Measurements from ENCODE around the gene WFDC8.
"Not testable (repeated sequence)": the region's sequence is repeated elsewhere in the genome, so short reads cannot be mapped to it uniquely, and the experiment has no call there.

WFDC8 gene

GRCh38 chr20:45579184-45579583 lies at the start of gene WFDC8:
Gene WFDC8 (minus strand): TSS chr20:45579284. CDS start chr20:45579247, 37 bp downstream.
- no peak for DNase-seq

- DNase-seq, result no peak
Measured at GRCh38 chr20:45626540-45626939, 47.5 kb upstream of the WFDC8 start.

GRCh38 chr20:45621593-45621992 lies 42.5 kb upstream of the WFDC8 start:
- DNase-seq, result no peak

- DNase-seq, result no peak
Measured at GRCh38 chr20:45617591-45617990, 38.5 kb upstream of the WFDC8 start.

- DNase-seq, result no peak
Measured at GRCh38 chr20:45612314-45612713, 33.2 kb upstream of the WFDC8 start.

- no peak for DNase-seq
Measured at GRCh38 chr20:45611054-45611453, 32.0 kb upstream of the WFDC8 start.

GRCh38 chr20:45607810-45608209 lies 28.7 kb upstream of the WFDC8 start:
- DNase-seq, result no peak

- no peak for DNase-seq
Measured at GRCh38 chr20:45595235-45595634, 16.2 kb upstream of the WFDC8 start.

- no peak for DNase-seq
Measured at GRCh38 chr20:45593498-45593897, 14.4 kb upstream of the WFDC8 start.

- DNase-seq, result peak; percentile 12 to 37
Measured at GRCh38 chr20:45592574-45593189, 13.6 kb upstream of the WFDC8 start.

- DNase-seq, result no peak
Measured at GRCh38 chr20:45589725-45590124, 10.6 kb upstream of the WFDC8 start.

DNA sequence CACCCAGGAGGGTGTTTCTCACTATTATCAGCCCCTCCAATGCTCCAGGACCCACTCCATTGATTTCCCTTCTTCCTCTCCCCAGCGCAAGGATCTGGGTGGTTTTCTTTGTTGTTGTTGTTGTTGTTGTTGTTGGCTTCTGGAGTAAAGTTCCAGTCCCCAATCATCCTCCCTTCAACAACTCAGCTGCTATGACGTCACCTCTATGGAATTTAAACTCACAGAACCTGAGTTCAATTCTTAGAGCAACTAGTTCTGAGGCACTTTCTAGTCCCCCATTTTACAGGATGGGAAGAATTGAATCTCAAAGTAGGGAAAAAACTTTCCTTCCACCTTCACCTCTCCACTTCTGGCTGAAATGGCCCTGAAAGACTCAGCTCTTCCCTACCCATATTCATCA lies 9.7 kb upstream of the WFDC8 start:
- DNase-seq, result no peak

DNA sequence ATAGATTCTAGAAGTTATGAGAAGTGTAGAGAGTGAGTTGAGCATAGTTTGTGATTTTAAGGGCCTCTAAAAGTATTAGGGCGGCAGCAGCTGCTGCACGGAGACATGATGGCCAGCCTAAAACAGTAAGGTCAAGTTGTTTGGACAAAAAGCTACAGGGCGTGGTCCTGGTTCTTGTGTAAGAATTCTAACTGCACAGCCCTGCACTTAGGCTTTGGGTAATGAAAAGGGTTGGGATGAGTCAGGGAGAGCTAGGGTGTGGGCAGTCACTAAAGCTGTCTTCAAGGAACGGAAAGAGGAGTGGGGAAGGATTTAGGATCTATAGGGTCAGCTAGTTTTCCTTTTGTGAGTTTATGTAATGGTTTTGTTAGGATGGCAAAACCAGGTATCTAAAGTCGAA lies 6.9 kb upstream of the WFDC8 start:
- DNase-seq, result not testable (repeated sequence)

DNA sequence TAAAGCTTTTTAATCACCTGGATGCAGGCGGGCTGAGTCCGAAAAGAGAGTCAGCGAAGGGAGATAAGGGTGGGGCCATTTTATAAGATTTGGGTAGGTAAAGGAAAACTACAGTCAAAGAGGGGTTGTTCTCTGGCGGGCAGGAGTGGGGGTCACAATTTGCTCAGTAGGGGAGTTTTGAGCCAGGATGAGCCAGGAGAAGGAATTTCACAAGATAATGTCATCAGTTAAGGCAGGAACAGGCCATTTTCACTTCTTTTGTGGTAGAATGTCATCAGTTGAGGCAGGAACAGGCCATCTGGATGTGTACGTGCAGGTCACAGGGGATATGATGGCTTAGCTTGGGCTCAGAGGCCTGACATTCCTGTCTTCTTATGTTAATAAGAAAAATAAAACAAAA lies 5.2 kb upstream of the WFDC8 start:
- not testable (repeated sequence) for DNase-seq

GRCh38 chr20:45583502-45583901 lies 4.4 kb upstream of the WFDC8 start:
- no peak for DNase-seq

GRCh38 chr20:45581702-45582101 lies 2.6 kb upstream of the WFDC8 start:
- no peak for DNase-seq

DNA sequence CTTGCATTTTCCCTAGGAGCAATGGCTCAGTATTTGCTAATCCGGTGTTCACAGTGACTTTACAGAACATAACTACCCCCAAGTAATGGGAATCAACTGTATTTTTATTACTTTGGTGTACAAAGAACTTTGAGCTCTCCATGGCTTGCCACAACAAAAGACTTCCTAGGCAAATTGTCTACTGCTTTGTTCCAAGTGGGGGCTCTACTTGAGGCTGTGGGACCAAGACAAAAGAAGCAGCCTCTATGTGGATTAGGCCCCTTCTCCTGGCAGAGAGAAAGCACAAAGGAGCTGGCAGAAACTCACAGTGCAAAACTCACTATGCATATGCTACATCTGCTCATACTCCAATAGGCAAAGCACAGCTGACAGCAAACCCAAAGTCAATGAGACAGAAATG lies 853 bp downstream of the WFDC8 start:
- DNase-seq, result no peak

- DNase-seq, result no peak
Measured at GRCh38 chr20:45576995-45577394, 2.1 kb downstream of the WFDC8 start.

DNA sequence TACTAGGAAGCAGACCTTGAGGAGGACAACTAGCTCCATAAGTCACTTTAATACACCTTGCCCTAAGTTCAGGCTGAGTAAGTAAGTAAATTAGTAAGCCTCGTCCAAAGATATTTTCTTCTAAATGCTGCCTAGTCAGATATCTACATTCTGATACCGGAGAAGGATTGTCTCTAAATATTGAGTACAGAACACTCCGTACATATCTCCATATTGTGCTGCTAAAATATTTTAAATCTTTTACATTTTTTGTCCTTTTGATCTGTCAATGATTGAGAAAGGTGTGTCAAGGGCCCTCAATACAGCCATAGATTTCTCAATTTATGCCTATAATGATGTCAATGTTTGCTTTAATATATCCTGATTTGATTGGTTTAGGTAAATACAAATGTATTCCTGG lies 3.2 kb downstream of the WFDC8 start:
- DNase-seq, result no peak

DNA sequence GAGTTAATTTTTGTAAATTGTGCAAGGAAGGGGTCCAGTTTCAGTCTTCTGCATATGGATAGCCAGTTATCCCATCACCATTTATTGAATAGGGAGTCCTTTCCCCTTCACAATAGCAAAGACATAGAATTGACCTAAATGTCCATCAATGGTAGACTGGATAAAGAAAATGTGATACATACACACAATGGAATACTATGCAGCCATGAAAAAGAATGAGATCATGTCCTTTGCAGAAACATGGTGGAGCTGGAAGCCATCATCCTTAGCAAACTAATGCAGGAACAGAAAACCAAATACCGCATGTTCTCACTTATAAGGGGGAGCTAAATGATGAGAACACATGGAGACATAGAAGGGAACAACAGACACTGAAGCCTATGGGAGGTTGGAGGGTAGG lies 9.4 kb downstream of the WFDC8 start:
- not testable (repeated sequence) for DNase-seq

DNA sequence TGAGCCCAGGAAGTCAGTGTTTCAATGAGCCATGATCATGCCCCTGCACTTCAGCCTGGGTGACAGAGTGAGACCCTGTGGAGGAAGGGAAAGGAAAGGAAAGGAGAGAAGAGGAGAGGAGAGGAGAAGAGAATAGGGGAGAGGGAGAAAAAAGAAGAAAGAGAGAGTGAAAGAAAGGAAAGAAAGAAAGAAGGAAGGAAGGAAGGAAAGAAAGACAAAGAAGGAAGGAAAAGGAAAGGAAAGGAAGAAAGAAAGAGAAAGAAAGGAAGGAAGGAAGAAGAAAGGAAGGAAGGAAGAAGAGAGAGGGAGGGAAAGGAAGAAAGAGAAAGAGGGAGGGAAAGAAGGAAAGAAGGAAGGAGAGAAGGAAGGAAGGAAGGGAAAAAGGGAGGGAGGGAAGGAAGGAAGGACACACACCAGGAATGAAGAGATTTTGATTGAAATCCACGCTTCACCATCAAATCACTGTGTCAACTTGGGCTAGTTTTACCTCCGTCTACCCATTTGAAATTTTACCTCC lies 14.3 kb downstream of the WFDC8 start:
- DNase-seq, result no peak

DNA sequence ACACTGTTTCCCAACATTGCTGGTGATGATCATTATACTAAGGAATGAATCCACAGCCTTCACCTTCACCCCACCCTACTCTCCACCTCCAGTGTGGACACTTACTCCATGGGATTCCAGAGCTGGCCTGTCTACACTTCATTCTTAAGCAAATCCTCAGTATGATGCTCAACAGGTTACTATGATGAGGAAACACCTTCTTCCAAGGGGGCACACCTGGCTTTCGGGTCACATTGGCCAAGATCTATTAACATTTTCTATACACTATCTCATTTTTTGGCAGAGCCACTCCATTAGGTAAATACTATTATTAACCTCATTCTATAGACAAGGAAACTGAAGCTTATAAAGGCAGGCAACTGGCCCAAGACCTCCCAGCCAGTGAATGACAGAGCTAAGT lies 23.9 kb downstream of the WFDC8 start:
- no peak for DNase-seq

- DNase-seq, result no peak
Measured at GRCh38 chr20:45552456-45552855, 26.6 kb downstream of the WFDC8 start.

DNA sequence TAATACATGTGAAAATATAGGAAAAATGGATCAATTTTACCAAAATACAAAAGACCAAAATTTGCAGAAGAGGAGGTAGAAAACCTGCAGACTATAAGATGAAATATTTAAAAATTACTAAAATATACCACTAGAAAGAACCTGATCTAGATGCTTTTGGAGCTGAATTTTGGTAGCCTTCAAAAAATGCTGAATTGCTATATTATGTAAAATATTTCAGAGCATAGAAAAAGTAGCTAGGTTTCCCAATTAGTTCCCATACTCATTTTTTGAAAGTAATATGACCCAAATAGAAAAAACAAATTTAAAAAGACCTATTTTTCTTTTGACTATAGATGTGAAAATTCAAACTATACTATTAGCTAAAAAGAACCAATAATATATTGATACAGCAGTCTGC lies 28.3 kb downstream of the WFDC8 start:
- DNase-seq, result no peak

- DNase-seq, result no peak
Measured at GRCh38 chr20:45548410-45548809, 30.7 kb downstream of the WFDC8 start.
